Osteocyte (in vitro differentiated cells): ENCODE results near the gene TMEM87B. TPM values are rescaled to one million over a fixed set of nuclear protein-coding genes. Genes with fewer than 3 reads are reported as not detected.

ENCODE experiments used
- DNase-seq: peaks from one replicate; pipeline ENCODE4 v3.0.0; 2021; ENCODE audit warnings: mixed read lengths; ENCODE audit not compliant: unreplicated experiment; ENCODE audit errors: extremely low spot score
- H3K27ac Mint-ChIP-seq: one replicate; pipeline ENCODE4 v1.8.0; 2021; ENCODE audit warnings: mild to moderate bottlenecking, mixed read lengths; ENCODE audit not compliant: unreplicated experiment
- H3K27me3 Mint-ChIP-seq: one replicate; pipeline ENCODE4 v1.8.0; 2021; ENCODE audit warnings: mixed read lengths; ENCODE audit not compliant: unreplicated experiment
- H3K36me3 Mint-ChIP-seq: one replicate; pipeline ENCODE4 v1.8.0; 2021; ENCODE audit warnings: mixed read lengths; ENCODE audit not compliant: unreplicated experiment
- H3K4me1 Mint-ChIP-seq: one replicate; pipeline ENCODE4 v1.8.0; 2021; ENCODE audit warnings: mixed read lengths; ENCODE audit not compliant: unreplicated experiment
- H3K4me3 Mint-ChIP-seq: one replicate; pipeline ENCODE4 v1.8.0; 2021; ENCODE audit warnings: mild to moderate bottlenecking, moderate library complexity, mixed read lengths; ENCODE audit not compliant: unreplicated experiment
- H3K9me3 Mint-ChIP-seq: one replicate; pipeline ENCODE4 v1.8.0; 2021; ENCODE audit warnings: mixed read lengths; ENCODE audit not compliant: unreplicated experiment
- CTCF ChIP-seq: fragments of 200-600 bp; sonication (generic); IDR thresholded peaks from 2 replicates; pipeline ENCODE4 v1.5.0; 2021; ENCODE audit warnings: antibody characterized with exemption, mild to moderate bottlenecking, moderate library complexity
- total RNA-seq: library from RNA; stranded (reverse); gene quantifications from 2 replicates; pipeline ENCODE4 v1.2.1, GENCODE V29; 2021

The TMEM87B gene
- total RNA-seq, 1 donor from 2014 or later: 10.4 TPM

- H3K27ac Mint-ChIP-seq: no peak overlapping the region
- H3K27me3 Mint-ChIP-seq: no peaks in the 10 kb centered on the region
- no peaks in the 10 kb centered on the region for H3K36me3 Mint-ChIP-seq
Observed at GRCh38 chr2:112140205-112140802, 85.2 kb downstream of the TMEM87B start.

DNA sequence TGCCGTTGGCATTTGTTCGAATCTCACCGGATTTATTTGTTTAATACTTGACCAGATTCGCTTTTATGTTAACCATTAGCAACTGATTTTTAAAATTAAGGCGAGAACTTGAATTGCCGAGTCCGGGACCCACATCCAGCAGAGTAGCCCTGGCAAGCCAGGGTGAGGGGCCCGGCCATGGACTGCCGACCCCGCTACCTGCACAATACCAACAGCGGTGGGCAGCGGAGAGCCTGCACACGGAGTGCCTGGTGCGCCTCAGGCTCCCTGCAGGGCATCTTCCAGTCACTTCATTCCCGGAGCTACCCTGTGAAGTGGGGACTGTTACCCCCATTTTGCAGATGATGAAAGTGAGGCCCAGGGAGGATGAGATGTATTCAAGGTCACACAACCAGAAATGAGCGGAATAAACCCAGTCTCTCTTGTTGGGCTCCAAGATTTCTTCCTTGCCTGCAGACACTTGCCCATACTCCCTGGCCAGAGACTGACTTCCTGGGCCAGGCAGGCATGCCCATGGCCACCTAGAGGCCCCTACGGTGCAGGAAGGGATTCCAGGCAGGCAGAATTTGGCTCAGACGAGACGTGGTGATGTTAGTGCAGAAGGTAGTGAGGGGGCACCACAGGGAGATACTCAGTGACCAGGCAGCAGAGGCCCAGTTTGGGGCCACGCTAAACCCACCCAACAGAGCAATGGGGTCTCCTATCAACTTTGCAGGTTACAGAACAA, 86.0 kb downstream of the TMEM87B start:
- no peak for TF ChIP-seq CTCF
- no peak for DNase-seq
- H3K4me1 Mint-ChIP-seq: peaks cover 6% of the 10 kb centered on the region
- H3K27ac Mint-ChIP-seq: no peak overlapping the region
- H3K36me3 Mint-ChIP-seq: no peaks in the 10 kb centered on the region
- H3K4me3 Mint-ChIP-seq: no peak overlapping the region
- H3K27me3 Mint-ChIP-seq: no peaks in the 10 kb centered on the region
- no peaks in the 10 kb centered on the region for H3K9me3 Mint-ChIP-seq

More at GRCh38 chr2:112140205-112140802, 85.2 kb downstream of the TMEM87B start:
- no peak for TF ChIP-seq CTCF
- Mint-ChIP-seq H3K4me3 (peak overlapping the region; percentile 42), H3K4me1 (peaks cover 6% of the 10 kb centered on the region), H3K9me3 (no peaks in the 10 kb centered on the region)
- DNase-seq: peak; percentile 78

DNA sequence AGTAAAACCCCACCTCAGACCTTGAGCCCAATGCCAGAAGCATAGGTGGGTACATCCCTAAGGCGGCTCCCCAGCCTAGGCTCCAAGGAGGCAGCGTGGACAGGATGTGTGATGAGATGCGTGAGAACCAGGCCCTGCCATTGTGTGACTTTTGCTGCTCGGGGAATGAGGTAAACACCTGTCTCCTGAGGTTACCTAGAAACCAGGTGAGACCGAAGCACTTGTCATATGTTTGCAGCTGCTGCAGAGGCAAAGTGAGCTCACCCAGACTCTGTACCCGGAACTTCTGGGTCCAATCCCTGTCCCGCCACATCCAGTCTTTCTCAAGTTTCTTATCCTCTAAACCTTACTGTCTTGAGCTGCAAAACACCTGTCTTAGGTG, 86.5 kb downstream of the TMEM87B start:
- DNase-seq: no peak
- no peaks in the 10 kb centered on the region for H3K27me3 Mint-ChIP-seq
- TF ChIP-seq CTCF: no peak
- H3K4me1 Mint-ChIP-seq: peaks cover 6% of the 10 kb centered on the region
- no peaks in the 10 kb centered on the region for H3K9me3 Mint-ChIP-seq
- H3K36me3 Mint-ChIP-seq: no peaks in the 10 kb centered on the region
- no peak overlapping the region for H3K4me3 Mint-ChIP-seq
- no peak overlapping the region for H3K27ac Mint-ChIP-seq

DNA sequence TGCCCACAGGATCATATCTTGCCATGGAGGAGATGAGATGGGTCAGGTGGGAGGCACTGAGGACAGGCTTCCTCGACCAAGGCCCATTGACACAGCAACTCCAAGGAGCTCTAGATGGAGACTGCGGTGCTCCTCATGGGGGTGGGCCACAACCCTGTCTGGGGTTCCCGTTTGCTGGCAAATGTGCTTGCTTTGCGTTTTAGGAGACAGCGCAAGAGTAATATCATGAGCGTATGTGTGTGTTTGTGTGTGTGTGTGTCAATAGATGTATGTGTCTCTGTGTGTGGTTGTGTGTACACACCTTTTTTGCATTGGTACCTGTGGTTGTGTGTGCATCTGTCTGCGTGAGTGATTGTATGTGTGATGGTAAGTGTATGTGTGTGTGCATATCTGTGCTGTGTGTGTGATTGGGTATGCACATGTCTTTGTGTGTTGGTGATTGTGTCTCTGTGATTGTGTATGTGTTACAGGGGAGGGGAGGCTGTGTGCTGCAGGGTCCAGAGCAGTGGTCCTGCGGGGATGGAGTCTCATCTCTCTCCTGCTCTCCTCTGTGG, 87.5 kb downstream of the TMEM87B start:
- DNase-seq: no peak
- Mint-ChIP-seq H3K36me3 (no peaks in the 10 kb centered on the region), H3K4me1 (peaks cover 4% of the 10 kb centered on the region), H3K27ac (no peak overlapping the region), H3K9me3 (no peaks in the 10 kb centered on the region), H3K4me3 (no peak overlapping the region), H3K27me3 (no peaks in the 10 kb centered on the region)
- no peak for TF ChIP-seq CTCF

DNA sequence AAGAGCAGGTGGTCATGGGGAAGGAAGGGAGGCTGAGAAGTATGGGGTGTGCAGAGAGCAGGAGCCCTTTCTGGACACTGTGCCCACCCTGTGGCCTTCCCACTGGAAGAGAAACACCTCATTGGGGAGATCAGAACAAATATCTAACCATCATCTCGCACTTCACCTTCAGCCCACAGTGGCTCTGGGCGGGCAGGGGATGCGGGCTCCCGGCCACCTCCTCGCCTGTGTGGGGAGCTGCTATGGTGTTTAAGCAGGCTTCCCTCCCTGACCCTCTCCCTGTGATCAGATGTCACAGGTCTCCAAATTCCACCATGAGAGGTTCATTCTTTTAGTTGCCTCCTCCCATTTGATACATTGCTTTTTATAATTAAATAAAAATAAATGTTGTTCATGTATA, 88.1 kb downstream of the TMEM87B start:
- DNase-seq: no peak

More for the DNA sequence above, 88.1 kb downstream of the TMEM87B start:
- Mint-ChIP-seq H3K36me3 (no peaks in the 10 kb centered on the region), H3K27ac (no peak overlapping the region), H3K9me3 (no peaks in the 10 kb centered on the region), H3K4me1 (no peaks in the 10 kb centered on the region), H3K27me3 (no peaks in the 10 kb centered on the region), H3K4me3 (no peak overlapping the region)
- TF ChIP-seq CTCF: no peak
